C4-2B (cell line): ENCODE data around the gene EYA4.

ENCODE experiments used
- ZFX ChIP-seq: fragments of 450-650 bp; IDR thresholded peaks from 2 replicates; pipeline ENCODE4 v1.6.1; 2017
- TF ChIP-seq, protein P1 (sequence below): fragments of 450-650 bp; conservative IDR thresholded peaks from 2 replicates; pipeline ENCODE4 v1.5.1; 2017; ENCODE audit warnings: mild to moderate bottlenecking

DNA sequence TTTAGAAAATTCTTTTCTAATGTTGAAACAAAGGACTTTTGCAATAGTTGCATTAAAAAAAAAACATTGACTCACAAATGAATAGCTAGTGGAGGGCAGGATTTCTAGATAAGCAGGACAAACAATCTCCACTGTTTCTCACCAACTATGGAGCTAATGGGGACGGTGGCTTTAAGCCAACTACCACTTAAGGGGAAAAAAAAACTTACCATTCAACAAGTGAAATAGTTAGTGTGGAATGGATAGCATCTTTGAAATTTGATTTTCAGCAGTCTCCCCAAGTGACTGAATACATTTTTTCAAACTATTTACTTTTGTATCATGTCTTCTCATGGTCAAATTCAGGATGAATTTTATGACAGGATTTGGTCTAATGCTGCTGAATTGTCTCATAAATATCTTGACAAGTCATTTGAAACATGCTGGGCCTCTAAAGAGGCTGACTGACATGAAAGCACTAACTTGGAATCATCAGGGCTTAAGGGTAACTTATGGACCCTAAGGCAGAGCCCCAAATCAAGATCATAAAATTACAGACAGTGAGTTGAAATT, 100.5 kb downstream of the EYA4 start:
- TF ChIP-seq, protein P1, sequence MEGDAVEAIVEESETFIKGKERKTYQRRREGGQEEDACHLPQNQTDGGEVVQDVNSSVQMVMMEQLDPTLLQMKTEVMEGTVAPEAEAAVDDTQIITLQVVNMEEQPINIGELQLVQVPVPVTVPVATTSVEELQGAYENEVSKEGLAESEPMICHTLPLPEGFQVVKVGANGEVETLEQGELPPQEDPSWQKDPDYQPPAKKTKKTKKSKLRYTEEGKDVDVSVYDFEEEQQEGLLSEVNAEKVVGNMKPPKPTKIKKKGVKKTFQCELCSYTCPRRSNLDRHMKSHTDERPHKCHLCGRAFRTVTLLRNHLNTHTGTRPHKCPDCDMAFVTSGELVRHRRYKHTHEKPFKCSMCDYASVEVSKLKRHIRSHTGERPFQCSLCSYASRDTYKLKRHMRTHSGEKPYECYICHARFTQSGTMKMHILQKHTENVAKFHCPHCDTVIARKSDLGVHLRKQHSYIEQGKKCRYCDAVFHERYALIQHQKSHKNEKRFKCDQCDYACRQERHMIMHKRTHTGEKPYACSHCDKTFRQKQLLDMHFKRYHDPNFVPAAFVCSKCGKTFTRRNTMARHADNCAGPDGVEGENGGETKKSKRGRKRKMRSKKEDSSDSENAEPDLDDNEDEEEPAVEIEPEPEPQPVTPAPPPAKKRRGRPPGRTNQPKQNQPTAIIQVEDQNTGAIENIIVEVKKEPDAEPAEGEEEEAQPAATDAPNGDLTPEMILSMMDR = no peak
- TF ChIP-seq ZFX = no peak
